Skin of body (tissue), 1 donor: ENCODE measurements around the gene ATRAID. TPM values are rescaled to one million over a fixed set of nuclear protein-coding genes. Genes with fewer than 3 reads are reported as not detected.

Source experiments
- total RNA-seq: library from RNA; depleted of rRNA; stranded (reverse); fragments of >200 nt; gene quantifications from one replicate; pipeline ENCODE4 v1.2.3, GENCODE V29; 2014

The ATRAID gene
- total RNA-seq, 1 donor from 2014 or later = 93.8 TPM

Other genes starting within 250 kb of the ATRAID start
- gene MAPRE3, start 241.4 kb upstream of the ATRAID start, total RNA-seq = 4.9 TPM
- 30.8 TPM for gene TMEM214, start 179.1 kb upstream of the ATRAID start, total RNA-seq
- gene AGBL5, start 160.4 kb upstream of the ATRAID start, total RNA-seq = 7.7 TPM
- 199 TPM for gene OST4, start 140.4 kb upstream of the ATRAID start, total RNA-seq
- 66.1 TPM for gene EMILIN1, start 133.4 kb upstream of the ATRAID start, total RNA-seq
- gene KHK, start 125.3 kb upstream of the ATRAID start, total RNA-seq = 1.7 TPM
- 6.7 TPM for gene CGREF1, start 92.9 kb upstream of the ATRAID start, total RNA-seq
- 0.10 TPM for gene ABHD1, start 88.2 kb upstream of the ATRAID start, total RNA-seq
- gene PREB, start 77.4 kb upstream of the ATRAID start, total RNA-seq = 19.5 TPM
- gene PRR30, start 72.6 kb upstream of the ATRAID start, total RNA-seq = not detected
- 0.20 TPM for gene TCF23, start 63.0 kb upstream of the ATRAID start, total RNA-seq
- 23.0 TPM for gene SLC5A6, start 227 bp downstream of the ATRAID start, total RNA-seq
- 35.2 TPM for gene CAD, start 5.3 kb downstream of the ATRAID start, total RNA-seq
- gene SLC30A3, start 51.0 kb downstream of the ATRAID start, total RNA-seq = 0.10 TPM
- not detected for gene DNAJC5G, start 63.4 kb downstream of the ATRAID start, total RNA-seq
- 6.0 TPM for gene TRIM54, start 70.4 kb downstream of the ATRAID start, total RNA-seq
- 0.30 TPM for gene UCN, start 96.4 kb downstream of the ATRAID start, total RNA-seq
- gene MPV17, start 111.1 kb downstream of the ATRAID start, total RNA-seq = 34.9 TPM
- gene GTF3C2, start 144.7 kb downstream of the ATRAID start, total RNA-seq = 32.5 TPM
- gene EIF2B4, start 158.3 kb downstream of the ATRAID start, total RNA-seq = 23.5 TPM
- gene SNX17, start 158.6 kb downstream of the ATRAID start, total RNA-seq = 53.7 TPM
- 5.1 TPM for gene ZNF513, start 168.7 kb downstream of the ATRAID start, total RNA-seq
- 33.1 TPM for gene PPM1G, start 197.6 kb downstream of the ATRAID start, total RNA-seq
- 70.4 TPM for gene NRBP1, start 216.6 kb downstream of the ATRAID start, total RNA-seq
- 2.5 TPM for gene KRTCAP3, start 230.3 kb downstream of the ATRAID start, total RNA-seq